CD4-positive, alpha-beta T cell treated with Interleukin-15 for 4 hours (primary cell): ENCODE results near the gene INTS11.

Experiments used
- DNase-seq: peaks from one replicate; pipeline ENCODE4 v3.0.0-alpha.2; 2020; ENCODE audit warnings: low spot score

INTS11 gene

GRCh38 chr1:1343811-1344421 lies 19.5 kb upstream of the INTS11 start:
- DNase-seq, result no peak

- no peak for DNase-seq
These were observed 18.2 kb upstream of the INTS11 start for GRCh38 chr1:1342584-1343115.

GRCh38 chr1:1342061-1342562 lies 17.7 kb upstream of the INTS11 start:
- DNase-seq, result no peak

- DNase-seq, result no peak
These were observed 17.1 kb upstream of the INTS11 start for GRCh38 chr1:1341549-1342021.

GRCh38 chr1:1340791-1341548 lies 16.5 kb upstream of the INTS11 start:
- DNase-seq, result no peak

- DNase-seq, result no peak
These were observed 15.7 kb upstream of the INTS11 start for GRCh38 chr1:1340185-1340584.

- DNase-seq, result no peak
These were observed 13.8 kb upstream of the INTS11 start for GRCh38 chr1:1338278-1338677.

GRCh38 chr1:1337793-1338147 lies 13.3 kb upstream of the INTS11 start:
- DNase-seq, result no peak

- no peak for DNase-seq
These were observed 12.7 kb upstream of the INTS11 start for GRCh38 chr1:1336931-1337792.

GRCh38 chr1:1336446-1336845 lies 12.0 kb upstream of the INTS11 start:
- no peak for DNase-seq

- no peak for DNase-seq
These were observed 11.4 kb upstream of the INTS11 start for GRCh38 chr1:1335792-1336248.

GRCh38 chr1:1335283-1335682 lies 10.8 kb upstream of the INTS11 start:
- DNase-seq, result no peak

GRCh38 chr1:1334835-1335234 lies 10.4 kb upstream of the INTS11 start:
- DNase-seq, result no peak

GRCh38 chr1:1333551-1334241 lies 9.2 kb upstream of the INTS11 start:
- no peak for DNase-seq

- no peak for DNase-seq
These were observed 8.5 kb upstream of the INTS11 start for GRCh38 chr1:1332774-1333480.

GRCh38 chr1:1332031-1332755 lies 7.7 kb upstream of the INTS11 start:
- DNase-seq, result no peak

GRCh38 chr1:1331068-1331965 lies 6.9 kb upstream of the INTS11 start, which contains the start of gene TAS1R3:
TAS1R3 (plus strand) TSS chr1:1331280; CDS start chr1:1331346, 66 bp downstream.
- DNase-seq, result no peak

GRCh38 chr1:1330366-1331067 lies 6.1 kb upstream of the INTS11 start:
- no peak for DNase-seq
